GM12865 (cell line): ENCODE data around the gene GPR35.

Experiments used
- DNase-seq: peaks from one replicate; pipeline ENCODE4 v3.0.0; 2010; ENCODE audit warnings: low read depth
- H3K4me3 ChIP-seq: 2 replicates; pipeline ENCODE4 v1.5.1; 2011; ENCODE audit warnings: mild to moderate bottlenecking, low read depth, low read length, control low read depth
- CTCF ChIP-seq: IDR thresholded peaks from 2 replicates; pipeline ENCODE4 v1.5.1; 2011; ENCODE audit warnings: low read length, control low read depth, low read depth, inconsistent platforms; ENCODE audit not compliant: insufficient read depth; ENCODE audit errors: missing control alignments

Gene GPR35

GRCh38 chr2:240585101-240585500 lies 40.2 kb upstream of the GPR35 start:
- no peak for TF ChIP-seq CTCF
- peak overlapping the region; percentile 67 for H3K4me3 ChIP-seq

DNA sequence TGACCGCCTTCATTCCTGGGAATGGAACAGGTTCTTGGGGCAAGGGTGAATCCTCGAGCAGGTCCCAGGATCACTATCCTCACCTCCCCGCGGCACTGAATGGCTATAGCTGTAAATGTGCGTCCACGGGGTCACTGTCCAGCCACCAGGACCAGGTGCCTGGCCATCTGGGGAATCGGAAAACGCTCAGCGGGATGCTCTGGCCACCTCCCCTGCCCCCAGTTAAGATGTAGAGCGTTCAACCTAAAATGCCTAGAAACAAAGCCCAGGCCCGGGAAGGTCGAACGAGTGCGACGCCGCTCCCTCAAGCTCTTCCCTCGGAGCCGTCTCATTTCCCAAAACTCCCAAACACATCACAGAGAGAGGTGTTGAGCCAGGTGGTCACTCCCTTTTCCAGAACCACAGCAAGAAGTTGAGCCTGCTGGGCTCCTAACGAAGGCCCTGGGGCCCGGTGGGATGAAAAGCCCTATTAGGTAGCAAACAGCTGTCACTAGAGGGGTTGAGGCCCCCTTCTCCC lies 39.5 kb upstream of the GPR35 start:
- TF ChIP-seq CTCF: no peak
- H3K4me3 ChIP-seq: peak overlapping the region; percentile 67
- DNase-seq: no peak

More at GRCh38 chr2:240585101-240585500, 40.2 kb upstream of the GPR35 start:
- peak; percentile 90 for DNase-seq

DNA sequence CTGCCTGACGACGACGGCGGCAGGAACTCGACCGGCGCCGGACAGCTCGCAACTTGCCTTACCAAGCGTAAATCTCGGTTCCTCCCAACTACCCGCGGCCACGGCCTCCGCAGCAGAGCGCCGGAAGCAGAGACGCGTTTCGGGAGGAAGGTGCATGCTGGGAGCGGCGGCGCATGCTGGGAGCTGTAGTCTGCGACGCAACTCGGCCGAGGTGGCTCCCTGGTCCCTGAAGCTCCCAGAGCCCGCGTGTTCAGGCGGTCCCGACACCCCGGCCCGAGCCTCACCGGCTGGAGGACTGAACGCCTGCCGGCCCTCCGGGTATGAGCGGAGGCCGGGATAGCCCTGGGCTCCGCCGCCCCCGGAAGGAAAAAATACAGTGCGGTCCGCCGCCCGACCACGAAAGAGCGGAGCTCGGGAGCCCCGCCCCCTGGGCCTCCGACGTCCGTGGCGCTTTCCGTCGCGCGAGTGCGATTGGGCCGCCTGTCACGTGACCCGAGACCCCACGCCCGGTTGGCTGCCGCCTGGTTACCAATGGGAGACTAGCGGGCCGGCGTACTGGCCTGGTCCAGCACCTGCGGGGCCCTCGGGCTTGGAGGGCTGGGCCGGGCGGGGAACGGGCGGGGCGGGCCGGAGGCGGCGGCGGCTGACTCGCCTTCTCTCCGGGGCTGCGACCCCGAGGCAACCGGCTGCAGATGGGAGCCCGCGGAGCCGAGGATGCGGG lies 38.9 kb upstream of the GPR35 start, which contains the start of gene CAPN10:
Gene CAPN10, plus strand, starts transcription at position 537 of the 721 bp plus-strand sequence. Its CDS starts 178 bp downstream, at position 715.
- no peak for TF ChIP-seq CTCF
- peak; percentile 98 for DNase-seq
- peak within 1 kb of the TSS; percentile 67 for H3K4me3 ChIP-seq

GRCh38 chr2:240586919-240587800 lies 38.1 kb upstream of the GPR35 start:
- no peak for TF ChIP-seq CTCF
- H3K4me3 ChIP-seq: peak overlapping the region; percentile 67
- DNase-seq: peak; percentile 66

DNA sequence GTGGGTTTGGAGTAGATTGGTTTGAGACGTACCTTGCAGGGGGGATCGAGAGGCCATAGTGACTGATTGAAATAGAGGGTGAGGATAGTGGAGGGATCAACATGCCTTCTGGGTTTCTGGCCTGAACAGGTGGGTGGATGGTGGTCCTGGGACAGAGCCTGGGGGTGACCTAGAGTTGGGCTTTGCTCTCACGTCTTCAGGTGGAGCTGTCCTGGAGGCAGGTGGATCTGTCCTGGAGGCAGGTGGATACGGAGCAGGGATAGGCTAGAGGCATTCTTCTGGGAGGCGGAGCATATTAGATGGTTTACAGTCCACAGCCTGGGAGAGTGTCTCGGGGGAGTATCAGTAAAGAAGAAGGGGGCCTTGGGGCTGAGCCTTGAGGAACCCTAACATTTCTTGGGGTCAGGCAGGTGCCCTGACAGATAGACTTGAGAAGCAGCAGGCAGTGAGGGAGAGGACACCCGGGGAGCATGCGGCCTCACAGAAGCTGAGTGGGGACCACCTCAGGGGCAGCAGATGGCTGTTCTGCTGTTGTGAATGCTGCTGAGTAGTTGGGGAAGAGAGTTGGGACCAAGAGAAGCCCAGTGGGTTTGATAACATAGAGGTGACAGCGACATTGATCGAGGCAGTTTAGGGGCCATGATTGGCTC lies 37.1 kb upstream of the GPR35 start:
- no peak for TF ChIP-seq CTCF
- no peak overlapping the region for H3K4me3 ChIP-seq
- no peak for DNase-seq

- no peak overlapping the region for H3K4me3 ChIP-seq
- no peak for DNase-seq
- TF ChIP-seq CTCF: no peak
These were observed 36.6 kb upstream of the GPR35 start for GRCh38 chr2:240588669-240589068.
